ENCODE data around the gene RUFY1.

The RUFY1 gene

DNA sequence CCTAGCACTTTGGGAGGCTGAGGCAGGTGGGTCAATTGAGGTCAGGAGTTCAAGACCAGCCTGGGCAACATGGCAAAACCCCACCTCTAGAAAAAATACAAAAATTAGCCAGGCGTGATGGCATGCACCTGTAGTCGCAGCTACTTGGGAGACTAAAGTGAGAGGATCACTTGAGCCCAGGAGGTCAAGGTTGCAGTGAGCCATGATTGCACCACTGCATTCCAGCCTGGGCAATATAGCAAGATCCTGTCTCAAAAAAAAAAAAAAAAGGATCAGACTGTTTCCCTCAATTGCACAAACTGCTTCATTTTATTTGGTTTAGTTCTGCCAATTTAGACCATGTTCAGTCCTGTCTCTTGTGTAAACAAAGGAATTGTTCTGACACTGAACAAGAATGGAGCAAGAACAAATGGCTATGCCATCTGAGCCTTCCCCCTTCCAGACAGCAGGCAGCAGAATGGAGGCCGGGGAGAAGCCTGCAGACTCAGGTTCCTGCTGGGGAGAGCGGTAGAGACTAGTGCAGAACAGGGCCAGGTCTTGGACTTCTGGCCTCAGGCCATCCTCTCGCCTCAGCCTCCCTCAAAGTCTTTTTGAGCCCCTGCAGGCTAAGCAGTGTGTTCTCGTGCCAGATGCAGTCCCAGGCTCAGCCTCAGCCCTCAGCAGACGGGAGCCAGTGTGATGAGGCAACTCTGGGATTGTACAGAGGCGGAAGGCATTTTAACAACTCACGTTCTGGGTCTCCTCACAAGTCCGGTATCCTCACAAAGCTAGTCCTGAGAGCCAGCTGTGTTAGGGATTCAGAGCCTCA lies 54.9 kb downstream of the RUFY1 start:
- no peak for DNase-seq (ENCODE audit: low read depth)

DNA sequence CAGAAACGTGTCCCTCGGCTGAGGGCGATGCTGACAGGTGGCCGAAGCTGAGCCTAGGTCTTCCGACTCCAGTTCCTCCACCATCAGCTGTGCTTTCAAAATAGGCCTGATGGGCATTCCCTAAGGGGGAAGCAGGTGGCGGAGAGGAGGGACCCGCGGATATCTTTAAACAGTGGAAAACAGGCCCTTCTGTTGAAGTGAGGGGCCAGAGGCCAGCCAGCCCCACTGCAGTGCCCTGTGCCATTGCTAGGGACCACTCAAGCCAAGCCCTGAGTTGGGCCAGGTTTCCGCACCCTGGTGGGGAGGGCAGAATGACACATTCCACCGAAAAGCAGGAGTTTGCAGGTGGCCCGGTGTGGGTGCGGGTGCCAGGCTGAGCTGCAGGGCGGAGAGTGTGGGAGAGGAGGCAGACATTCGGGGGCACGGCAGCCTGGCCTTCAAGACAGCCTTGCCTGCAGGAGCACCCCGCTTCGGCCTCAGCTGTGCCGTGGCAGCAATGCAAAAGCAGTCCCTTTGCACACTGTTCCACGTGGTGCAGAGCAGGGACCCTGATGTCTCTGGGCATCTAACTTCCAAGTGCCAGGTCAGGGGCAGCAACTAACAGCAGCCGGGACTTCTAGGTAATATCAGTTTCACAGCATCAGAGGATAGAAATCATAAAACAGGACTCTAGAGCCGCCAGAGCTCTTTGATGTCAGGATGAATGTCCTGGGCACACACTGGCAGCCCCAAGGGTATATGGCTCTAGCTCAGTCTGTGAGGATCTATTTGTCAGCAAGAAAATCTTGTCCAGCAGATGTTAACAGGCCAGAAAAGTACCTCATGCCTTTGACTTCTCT lies 55.9 kb downstream of the RUFY1 start:
- DNase-seq (ENCODE audit: low read depth) = no peak

DNA sequence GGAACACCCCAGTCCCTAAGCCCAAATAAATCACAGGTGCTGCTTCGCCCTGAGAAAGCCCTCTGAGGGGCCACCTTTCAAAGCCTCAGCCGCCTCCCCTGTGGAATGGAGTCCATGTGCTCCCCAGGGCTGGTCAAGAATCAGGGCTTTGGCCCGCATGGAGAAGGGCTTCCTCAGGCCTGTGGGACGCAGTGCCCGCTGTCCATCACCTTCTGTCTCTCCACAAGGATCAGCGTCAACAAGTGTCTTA lies 56.5 kb downstream of the RUFY1 start:
- DNase-seq (ENCODE audit: low read depth) = no peak

DNA sequence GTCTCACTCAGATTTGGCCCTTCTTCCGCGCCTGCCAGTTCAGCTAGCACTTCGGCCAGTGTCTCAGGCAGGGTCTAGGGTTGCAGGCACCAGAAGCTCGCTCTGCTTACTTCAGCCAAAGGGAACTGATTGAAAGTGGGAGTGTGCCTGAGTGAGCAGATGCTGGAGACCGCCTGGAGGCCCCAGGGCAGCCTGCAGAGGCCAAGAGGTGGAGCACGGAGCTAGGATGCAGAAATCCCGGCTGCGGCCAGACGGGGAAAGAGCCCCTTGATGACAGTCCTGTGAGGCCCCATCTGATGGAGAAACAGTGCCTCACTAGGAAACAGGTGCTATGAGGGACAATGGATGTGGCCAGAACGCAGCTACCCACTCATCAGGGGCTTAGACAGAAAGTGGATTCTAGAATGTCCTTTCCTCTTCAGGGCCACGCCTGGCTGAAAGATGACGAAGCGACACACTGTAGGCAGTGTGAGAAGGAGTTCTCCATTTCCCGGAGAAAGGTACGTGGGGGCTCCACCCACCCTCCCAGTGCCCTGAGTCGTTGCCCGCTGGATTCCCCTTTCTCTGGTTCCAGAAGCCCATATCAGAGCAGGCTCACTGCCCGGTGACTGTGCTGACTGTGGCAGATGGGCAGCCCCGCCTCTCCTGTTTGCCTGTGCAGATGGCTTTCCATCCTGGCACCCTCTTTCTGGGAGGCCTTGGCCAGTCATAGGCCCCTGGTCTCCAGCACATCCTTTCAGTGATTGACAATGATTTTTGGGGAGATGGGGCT lies 57.0 kb downstream of the RUFY1 start:
- DNase-seq (ENCODE audit: low read depth) = no peak

DNA sequence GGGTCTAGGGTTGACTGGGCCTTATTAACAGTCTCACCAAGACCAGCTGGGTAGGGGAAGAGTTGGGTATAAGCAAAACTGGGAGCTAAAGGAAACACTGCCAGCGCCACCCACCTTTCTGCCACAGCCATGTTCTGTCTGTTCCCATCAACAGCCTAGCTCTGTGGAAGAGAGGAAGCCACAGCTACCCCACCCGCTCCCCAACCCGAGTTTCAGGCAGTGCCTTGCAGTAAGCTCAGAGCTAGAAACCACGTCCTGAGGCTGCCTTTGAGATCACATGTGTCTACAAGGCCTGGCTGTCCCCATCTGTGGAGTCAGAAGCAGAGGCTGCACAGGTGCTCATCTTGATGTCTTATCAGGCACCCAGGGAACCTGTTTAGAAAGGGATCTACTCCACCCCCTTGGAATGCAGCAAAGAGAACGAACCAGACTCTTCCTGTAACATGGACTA lies 57.8 kb downstream of the RUFY1 start:
- no peak for DNase-seq (ENCODE audit: low read depth)

DNA sequence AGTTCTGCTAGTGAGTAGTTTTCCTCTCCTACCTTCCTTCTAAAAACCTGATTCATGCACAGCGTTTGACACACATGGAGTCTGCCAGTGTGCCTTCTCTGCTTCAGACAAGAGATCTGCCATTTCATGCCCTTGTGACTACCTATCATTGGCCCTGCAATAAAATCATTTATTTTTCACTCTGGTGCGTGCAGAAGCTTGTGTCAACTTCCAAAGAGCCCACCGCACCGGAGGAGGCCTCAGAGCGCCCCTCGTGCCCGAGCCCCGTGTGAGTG lies 59.4 kb downstream of the RUFY1 start:
- no peak for DNase-seq (ENCODE audit: low read depth)

DNA sequence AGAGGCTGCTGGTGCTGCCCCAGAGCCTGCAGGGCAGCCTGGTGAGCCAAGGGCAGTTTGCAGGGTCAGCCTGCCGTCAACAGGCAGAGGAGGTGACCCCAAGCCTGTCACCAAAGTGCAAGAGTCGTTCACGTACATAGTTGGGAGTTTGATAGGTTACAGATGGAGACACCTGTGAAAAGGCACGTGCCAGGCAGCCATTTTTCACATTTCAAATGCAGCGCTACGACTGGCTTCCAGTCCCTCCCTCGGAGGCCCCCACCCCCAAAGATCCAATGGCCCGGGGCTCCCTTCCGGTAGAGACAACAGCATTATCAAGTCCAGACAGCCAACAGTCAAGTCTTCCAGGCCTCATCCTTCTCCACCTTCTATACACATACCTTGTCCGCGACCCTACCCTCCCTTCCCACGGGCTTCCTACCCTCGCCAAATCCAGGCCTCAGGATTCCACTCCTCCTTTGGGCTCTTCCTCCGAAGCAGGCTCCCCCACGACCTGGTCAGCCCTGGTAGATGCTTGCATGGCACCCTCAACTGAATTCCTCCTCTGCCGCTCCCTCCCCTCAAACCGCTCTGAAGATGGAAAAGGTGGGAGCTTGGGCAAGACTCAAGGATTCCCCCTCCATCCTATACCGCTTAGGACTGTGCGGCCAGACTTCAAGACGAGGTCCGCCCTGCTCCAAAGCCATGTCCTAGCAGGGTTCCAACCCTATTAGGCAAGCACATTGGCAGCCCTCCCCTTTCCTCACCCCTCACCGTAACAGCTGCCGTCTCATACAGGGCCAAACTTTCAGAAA lies 60.0 kb downstream of the RUFY1 start:
- no peak for DNase-seq (ENCODE audit: low read depth)

DNA sequence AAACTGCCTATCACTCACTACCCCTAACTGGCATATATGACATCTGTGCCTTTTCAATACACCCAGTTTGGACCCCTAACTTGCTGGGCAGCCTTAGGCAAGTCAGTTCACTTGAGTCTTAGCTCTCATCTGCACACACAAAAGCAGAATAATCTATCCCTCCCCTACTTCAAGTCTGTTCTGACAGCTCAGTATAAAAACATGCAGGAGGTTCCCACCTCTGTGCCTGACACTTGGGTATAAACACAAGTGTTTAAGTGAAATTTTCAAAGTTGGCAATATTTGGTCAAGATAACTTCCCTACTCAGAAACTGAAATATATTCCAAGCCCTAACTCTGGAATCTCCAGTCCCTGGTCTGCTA lies 60.5 kb downstream of the RUFY1 start:
- DNase-seq (ENCODE audit: low read depth) = no peak

DNA sequence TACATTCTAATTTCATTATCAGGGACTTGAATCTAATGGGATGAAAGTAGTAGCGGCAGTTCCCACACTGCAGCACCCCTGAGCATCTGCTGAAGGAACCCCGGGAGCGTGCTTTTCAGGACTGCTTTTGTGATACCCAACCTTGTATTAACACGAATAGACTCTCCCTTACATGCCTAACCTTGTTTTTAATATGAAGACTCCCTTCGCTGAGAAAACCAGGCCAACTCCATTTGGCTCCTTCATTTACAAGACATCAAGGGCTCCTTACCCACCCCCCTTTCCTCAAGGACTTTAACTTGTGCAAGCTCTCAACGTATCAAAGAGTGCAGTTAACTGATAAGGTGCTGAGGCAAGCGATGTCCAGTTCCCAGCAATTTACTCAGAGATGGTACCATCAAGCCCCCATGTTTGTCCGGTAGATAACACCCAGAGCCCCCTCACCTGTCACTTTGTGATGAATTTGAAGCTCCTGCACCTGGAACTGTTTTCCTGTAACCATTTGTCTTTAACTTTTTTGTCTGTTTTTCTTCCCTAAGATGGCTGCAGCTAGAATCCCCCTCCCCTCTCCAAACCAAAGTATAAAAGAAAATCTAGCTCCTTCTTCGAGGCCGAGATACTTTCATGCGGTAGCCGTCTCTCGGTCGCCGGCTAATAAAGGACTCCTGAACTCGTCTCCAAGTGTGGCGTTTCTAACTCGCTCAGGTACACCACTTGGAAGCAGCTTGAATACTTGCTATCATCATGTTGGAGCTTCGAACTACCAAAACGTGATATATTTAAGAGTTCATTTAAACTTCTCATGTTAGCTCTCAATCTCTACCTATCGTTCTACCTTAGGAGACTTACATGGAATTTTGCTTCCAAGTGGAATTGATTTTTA lies 62.5 kb downstream of the RUFY1 start:
- DNase-seq (ENCODE audit: low read depth) = no peak

DNA sequence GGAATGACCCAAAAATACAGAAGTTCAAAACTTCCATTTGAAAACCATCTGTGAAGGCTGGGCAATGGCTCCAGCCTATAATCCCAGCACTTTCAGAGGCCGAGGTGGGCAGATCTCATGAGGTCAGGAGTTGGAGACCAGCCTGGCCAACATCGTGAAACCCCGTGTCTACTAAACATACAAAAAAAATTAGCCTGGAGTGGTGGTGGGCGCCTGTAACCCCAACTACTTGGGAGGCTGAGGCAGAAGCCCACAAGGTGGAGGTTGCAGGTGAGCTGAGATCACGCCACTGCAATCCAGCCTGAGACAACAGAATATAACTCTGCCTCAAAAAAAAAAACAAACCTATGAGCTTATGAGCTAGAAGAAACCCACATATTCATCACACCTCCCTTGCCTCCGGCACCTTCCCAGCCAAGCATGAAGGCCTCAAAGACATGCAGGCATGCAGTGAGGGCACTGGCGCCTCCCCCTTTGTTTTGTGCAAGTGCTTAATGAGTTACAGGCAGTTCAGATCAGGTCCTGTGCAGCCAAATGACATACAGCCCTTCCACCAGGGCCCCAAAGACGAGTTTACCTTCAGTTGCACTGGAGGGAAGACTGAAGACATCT lies 63.2 kb downstream of the RUFY1 start:
- DNase-seq (ENCODE audit: low read depth) = no peak

DNA sequence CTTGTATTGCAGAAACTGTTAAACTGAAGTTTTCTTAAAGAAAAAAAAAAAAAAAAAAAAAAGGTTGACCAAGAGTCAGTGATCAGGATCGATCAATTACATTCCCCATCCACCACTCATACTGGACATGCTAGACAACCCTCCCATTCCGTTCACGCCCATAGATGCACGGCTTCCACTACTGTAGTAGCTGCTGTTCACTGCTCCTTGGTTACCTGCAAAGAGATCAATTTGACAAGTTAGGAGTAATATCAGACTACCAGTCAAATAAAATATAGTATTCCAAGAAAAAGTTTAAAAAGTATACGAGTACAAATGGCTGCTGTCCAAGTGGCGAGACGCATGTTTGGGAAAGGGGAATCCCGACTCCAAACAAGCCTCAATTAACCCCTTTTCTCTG lies 64.4 kb downstream of the RUFY1 start:
- DNase-seq (ENCODE audit: low read depth) = no peak

DNA sequence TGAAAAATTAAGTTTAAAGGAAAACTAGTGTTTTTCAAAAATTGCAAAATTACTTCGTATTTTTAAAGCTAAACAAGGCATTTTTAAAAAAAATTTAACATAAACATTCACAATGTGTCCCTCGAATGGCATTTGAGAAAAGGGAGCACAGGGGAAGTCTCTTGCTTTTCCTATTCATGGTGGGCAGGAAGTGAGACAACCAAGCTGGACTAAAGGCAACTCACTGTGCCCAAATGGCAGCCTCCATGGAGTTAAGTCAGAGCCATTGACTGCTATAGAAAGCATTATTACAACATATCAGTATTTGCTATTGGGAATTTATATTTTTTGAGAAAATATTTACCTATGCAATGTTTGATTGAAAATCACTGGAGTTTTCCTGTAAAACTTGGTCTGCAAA lies 64.8 kb downstream of the RUFY1 start:
- DNase-seq (ENCODE audit: low read depth) = no peak

DNA sequence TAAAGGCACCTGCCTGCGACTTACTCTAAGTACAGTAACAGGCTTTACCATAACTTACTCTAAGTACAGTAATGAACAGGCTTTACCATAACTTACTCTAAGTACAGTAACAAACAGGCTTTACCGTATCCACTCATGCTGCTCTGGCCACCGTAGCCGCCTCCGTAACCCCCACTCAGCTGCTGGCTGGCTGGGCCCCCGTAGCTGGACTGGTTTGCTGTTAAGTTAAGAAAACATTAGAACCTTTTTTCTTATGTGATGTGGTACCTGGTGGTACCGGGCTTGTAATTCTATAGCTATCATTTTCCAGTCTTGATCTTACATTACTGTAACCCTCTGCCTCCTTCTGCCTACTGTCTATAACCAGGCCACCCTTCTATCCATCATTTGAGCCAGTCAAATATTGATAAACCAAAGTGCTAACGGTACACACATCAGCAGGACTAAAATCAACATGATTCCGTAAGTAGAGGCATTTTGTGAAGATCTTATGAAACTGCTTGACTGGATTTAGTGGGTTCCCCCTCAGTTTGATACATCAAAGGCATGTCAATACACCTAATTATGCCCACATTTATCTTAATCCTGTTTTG lies 65.7 kb downstream of the RUFY1 start:
- no peak for DNase-seq (ENCODE audit: low read depth)

DNA sequence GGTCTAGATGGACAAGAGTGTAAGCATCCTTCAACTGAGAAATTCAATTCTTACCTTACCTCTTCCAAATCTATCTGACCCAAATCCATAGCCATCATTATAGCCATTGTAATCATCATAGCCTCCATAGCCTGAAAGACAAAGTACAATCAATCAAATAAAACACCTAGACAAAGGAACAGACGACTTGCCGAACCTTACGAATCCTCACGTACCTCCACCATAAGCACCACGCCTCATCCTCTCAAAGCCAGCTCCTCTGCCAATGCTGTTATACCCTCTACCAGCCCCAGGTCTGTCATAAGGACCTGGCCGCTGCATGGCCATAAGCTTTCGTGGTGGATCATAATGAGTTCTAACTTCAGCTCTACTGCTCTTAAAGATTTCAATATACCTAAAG lies 67.6 kb downstream of the RUFY1 start:
- DNase-seq (ENCODE audit: low read depth) = no peak

DNA sequence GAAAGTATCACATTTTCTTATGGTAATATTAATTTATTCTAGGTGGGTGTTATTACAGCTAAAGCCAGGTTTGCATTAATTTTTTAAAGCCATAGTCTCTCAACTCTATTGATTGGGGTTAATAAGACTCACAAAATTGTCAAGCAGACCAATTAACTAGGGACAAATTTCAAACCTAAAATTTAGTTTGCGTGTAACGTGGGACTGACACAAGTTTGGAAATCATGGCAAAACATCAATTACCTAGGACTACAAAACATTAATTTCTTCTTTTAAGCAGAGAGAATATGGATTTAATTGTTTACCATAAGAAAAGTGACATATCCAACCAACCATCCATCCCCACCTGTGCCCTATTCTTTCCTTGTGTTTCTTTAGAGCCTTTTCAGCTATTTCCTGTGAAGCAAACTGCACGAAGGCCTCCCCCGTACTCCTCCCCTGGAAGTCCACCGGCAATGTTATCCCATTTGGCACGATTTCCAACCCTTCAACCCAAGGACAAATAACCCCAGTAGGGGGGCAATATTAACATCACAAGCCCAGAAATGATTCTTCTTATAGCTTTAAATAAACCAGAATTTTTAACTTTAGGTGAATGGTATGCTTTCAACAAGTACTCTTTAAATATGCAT lies 68.7 kb downstream of the RUFY1 start:
- no peak for DNase-seq (ENCODE audit: low read depth)

DNA sequence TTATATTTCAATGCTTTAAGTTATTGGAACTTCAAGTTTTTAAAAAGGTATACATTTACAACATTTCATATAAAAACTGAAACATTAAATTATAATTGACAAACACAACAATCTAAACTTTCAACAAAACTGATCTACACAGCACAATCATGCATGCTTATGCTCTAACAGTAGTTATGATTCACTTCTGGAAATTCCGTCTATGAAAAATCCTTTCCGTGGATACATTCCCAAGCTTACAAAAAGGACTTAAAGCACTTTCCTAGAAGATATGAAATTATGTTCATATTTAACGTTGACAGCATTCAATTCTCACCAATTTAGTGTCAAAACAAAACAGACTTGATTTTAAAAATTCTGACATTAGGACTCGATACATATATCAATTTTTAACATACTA lies 69.4 kb downstream of the RUFY1 start:
- DNase-seq (ENCODE audit: low read depth) = no peak

DNA sequence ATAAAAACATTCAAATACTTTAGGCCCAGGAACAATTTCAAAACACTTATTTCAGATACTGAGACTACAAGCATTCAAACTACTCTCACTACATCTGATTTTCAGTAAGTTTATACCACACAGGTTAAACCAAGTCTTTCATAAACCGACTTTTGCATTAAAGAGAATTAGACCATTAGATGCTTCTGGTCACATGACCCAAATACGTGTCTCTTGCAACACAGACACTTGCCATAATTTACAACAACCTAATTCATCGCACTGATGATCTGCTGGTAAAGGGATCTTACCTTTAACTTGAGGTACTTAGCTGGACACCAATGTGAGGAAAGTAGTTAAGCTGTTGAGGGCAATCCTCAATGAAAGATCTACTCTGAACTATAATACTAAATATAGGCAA lies 69.9 kb downstream of the RUFY1 start:
- DNase-seq (ENCODE audit: low read depth) = no peak

DNA sequence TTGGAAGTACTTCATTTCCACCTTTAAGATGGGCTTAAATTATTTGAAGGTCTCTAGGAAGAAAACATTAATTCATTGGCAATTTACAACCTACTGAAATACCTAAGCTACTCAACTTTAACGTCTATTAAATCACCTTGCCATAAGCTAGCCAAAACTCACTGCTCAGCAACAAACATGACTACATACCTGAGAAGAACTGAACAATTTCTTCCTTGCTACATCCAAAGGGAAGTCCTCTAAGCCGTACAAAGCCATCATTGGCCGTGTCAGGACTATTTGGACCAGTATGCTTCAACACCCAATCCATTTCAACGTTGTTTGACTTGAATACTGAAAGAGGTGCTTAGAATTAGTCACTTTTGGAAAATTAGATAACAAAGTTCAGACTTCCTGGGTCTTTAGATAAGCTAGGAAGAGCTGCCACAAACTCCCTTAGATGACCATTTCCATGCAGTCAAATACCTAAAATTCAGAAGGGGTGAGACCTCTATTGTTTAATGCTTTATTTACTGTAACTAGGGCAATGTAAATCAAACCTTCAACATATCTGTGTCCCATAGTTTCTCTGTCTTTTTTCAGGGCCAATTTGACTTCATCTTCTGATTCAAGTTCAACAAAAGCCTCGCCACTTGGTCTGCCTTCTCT lies 70.5 kb downstream of the RUFY1 start:
- DNase-seq (ENCODE audit: low read depth) = no peak

DNA sequence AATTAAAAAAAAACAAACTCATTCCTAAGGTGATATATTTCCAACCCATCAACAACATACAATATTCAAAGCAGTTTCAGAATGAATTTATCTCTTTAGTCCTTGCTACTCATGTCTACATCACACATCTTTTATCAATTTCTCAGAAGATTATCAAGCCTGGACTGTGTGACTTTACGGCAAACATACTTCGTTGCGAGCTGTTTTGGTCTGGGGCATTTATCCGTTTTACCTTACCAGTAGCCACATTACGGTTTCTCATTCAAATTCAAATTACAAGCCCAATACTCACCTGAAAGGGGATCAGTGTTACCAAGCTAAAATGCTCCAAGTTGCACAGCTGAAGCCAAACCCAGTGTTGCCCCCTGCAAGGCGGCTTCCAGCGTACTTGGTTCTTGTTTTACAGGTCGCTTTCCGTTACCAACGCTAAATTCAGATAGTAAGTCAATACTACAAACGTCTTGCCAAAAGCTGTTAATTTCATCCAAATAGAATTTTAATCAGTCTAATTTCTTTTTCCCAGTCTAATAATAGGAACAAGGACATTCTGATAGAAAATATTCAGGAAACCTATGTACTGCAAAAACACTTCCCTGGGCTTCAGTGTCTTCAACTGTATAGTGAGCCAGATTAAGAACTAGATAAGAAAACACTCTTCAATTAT lies 71.3 kb downstream of the RUFY1 start:
- DNase-seq (ENCODE audit: low read depth) = no peak

Measured in stimulated activated CD8-positive, alpha-beta memory T cell treated with anti-CD3 and anti-CD28 coated beads, Interleukin-12 subunit alpha, Interleukin-12 subunit beta, amount 100 ng/mL, for 1 hour (primary cell).